Panc1 (cell line): Measurements from ENCODE around the gene RRAS. TPM values are rescaled to one million over a fixed set of nuclear protein-coding genes. Genes with fewer than 3 reads are reported as not detected.

Experiments
- ATAC-seq: fragments of 200-7000 bp; cut with Tn5 transposase; 2 replicates; pipeline ENCODE4 v1.9.1; 2020; ENCODE audit warnings: mild to moderate bottlenecking, moderate library complexity
- BruUV-seq: library from RNA; stranded (reverse); fragments of 400-500 nt; replicated peaks from 2 replicates; lab custom pipeline; 2021; lab: Mats Ljungman, UMichigan
- CTCF ChIA-PET: fragments of 300-600 bp; sonication (Branson Sonifier 250); formaldehyde crosslinking; loops from one replicate; lab custom pipeline; 2022; ENCODE audit warnings: antibody characterized with exemption; lab: Charles Lee
- POLR2A ChIA-PET: fragments of 300-600 bp; sonication (Branson Sonifier 250); formaldehyde crosslinking; loops from one replicate; lab custom pipeline; 2022; ENCODE audit warnings: antibody characterized with exemption; lab: Charles Lee
- DNase-seq: peaks from one replicate; pipeline ENCODE4 v3.0.0-alpha.2; 2010; ENCODE audit warnings: low read depth, low spot score
- H3K27ac ChIP-seq: 2 replicates; pipeline ENCODE4 v1.5.1; 2011; ENCODE audit warnings: mild to moderate bottlenecking, low read length, inconsistent platforms
- H3K27me3 ChIP-seq: fragments of 200-500 bp; sonication (Bioruptor generic); 2 replicates; pipeline ENCODE4 v1.6.0; 2014; ENCODE audit warnings: low read length, inconsistent platforms; ENCODE audit not compliant: control insufficient read depth, insufficient read depth
- H3K36me3 ChIP-seq: fragments of 200-500 bp; sonication (Bioruptor generic); 2 replicates; pipeline ENCODE4 v1.5.1; 2014; ENCODE audit warnings: inconsistent platforms, mild to moderate bottlenecking, low read length, moderate library complexity; ENCODE audit not compliant: control insufficient read depth, insufficient read depth
- H3K4me1 ChIP-seq: 2 replicates; pipeline ENCODE4 v1.5.1; 2011; ENCODE audit warnings: inconsistent platforms, mild to moderate bottlenecking, low read length, moderate library complexity; ENCODE audit not compliant: control insufficient read depth, insufficient read depth
- H3K4me3 ChIP-seq, 2 experiments: 2 replicates each; pipeline ENCODE4 v1.5.1; 2011 to 2012; ENCODE audit warnings: low read depth in 2 of 2, low read length in 2 of 2, mild to moderate bottlenecking in 2 of 2, inconsistent platforms in 1 of 2, moderate library complexity in 1 of 2
- H3K9me3 ChIP-seq: fragments of 200-500 bp; sonication (Bioruptor generic); 2 replicates; pipeline ENCODE4 v1.5.1; 2014; ENCODE audit warnings: low read depth, mild to moderate bottlenecking, inconsistent platforms, low read length, moderate library complexity; ENCODE audit not compliant: control insufficient read depth, insufficient read depth
- CTCF ChIP-seq: fragments of 450-650 bp; IDR thresholded peaks from 2 replicates; pipeline ENCODE4 v1.5.1; 2017; ENCODE audit warnings: mild to moderate bottlenecking
- POLR2AphosphoS5 ChIP-seq: IDR thresholded peaks from 2 replicates; pipeline ENCODE4 v1.6.1; 2012; ENCODE audit warnings: mild to moderate bottlenecking, low read depth, low read length, moderate library complexity
- REST ChIP-seq, 2 experiments: IDR thresholded peaks; 2 replicates each; pipeline ENCODE4 v1.6.1; 2011 to 2012; ENCODE audit warnings: low read depth in 2 of 2, control low read depth in 1 of 2, low read length in 1 of 2, mild to moderate bottlenecking in 1 of 2, moderate library complexity in 1 of 2; ENCODE audit not compliant: insufficient read depth in 1 of 2
- SIN3A ChIP-seq: IDR thresholded peaks from 2 replicates; pipeline ENCODE4 v1.6.1; 2012; ENCODE audit warnings: low read depth, mild to moderate bottlenecking, low read length, moderate library complexity, borderline replicate concordance; ENCODE audit not compliant: insufficient read depth
- TCF7L2 ChIP-seq: IDR thresholded peaks from 2 replicates; pipeline ENCODE4 v1.6.1; 2011; ENCODE audit warnings: mild to moderate bottlenecking, low read depth, low read length, inconsistent platforms
- in situ Hi-C: cut with HindIII; loops from 2 replicates; pipeline ENCODE4 v1.10.0; 2016; ENCODE audit warnings: low sequenced_read_pairs, low pct_unique_long_range_greater_than_20kb
- intact Hi-C: fragments of 100-400 bp; cut with micrococcal nuclease; formaldehyde crosslinking; loops from one replicate; pipeline ENCODE4 v1.10.0; 2022; ENCODE audit not compliant: unreplicated experiment
- total RNA-seq: library from RNA; stranded (reverse); gene quantifications from one replicate; pipeline ENCODE4 v1.2.1, GENCODE V29; 2021; ENCODE audit not compliant: unreplicated experiment

The RRAS gene
- total RNA-seq, 1 experiment from 2014 or later = 64.4 TPM

- Histone ChIP-seq H3K9me3 (no peaks in the 10 kb centered on the region), H3K36me3 (no peaks in the 10 kb centered on the region), H3K27ac (no peak overlapping the region), H3K4me1 (peaks cover 7% of the 10 kb centered on the region), H3K27me3 (no peaks in the 10 kb centered on the region), H3K4me3 (no peak overlapping the region)
- intact Hi-C loops (no loop called here), in situ Hi-C loops (no loop called here)
- DNase-seq = no peak
- TF ChIP-seq TCF7L2 (no peak), SIN3A (no peak), REST (IDR thresholded peaks at IDR 0.05; ENCODE audit: insufficient read depth in 1 of 2, low read depth in 2 of 2, low read length in 1 of 2) (no peak), POLR2AphosphoS5 (no peak), CTCF (no peak)
- no peak for ATAC-seq
- ChIA-PET CTCF (no interaction called here), POLR2A (no interaction called here)
- BruUV-seq = no TSS peak
Measured at GRCh38 chr19:49616532-49616931, 23.4 kb downstream of the RRAS start.

- Histone ChIP-seq H3K4me3 (no peak overlapping the region), H3K4me1 (peaks cover 7% of the 10 kb centered on the region), H3K36me3 (no peaks in the 10 kb centered on the region), H3K27ac (no peak overlapping the region), H3K9me3 (no peaks in the 10 kb centered on the region), H3K27me3 (no peaks in the 10 kb centered on the region)
- ChIA-PET CTCF (no interaction called here), POLR2A (no interaction called here)
- in situ Hi-C loops = no loop called here
- no peak for ATAC-seq
- intact Hi-C loops = no loop called here
- no peak for TF ChIP-seq CTCF
- TF ChIP-seq POLR2AphosphoS5 = no peak
- no peak for TF ChIP-seq REST (IDR thresholded peaks at IDR 0.05; ENCODE audit: insufficient read depth in 1 of 2, low read depth in 2 of 2, low read length in 1 of 2)
- TF ChIP-seq SIN3A = no peak
- TF ChIP-seq TCF7L2 = no peak
- BruUV-seq = no TSS peak
- DNase-seq = no peak
Measured at GRCh38 chr19:49615861-49616260, 24.1 kb downstream of the RRAS start.
